Measurements from ENCODE around the gene KLHL25. TPM values are rescaled to one million over a fixed set of nuclear protein-coding genes. Genes with fewer than 3 reads are reported as not detected.

KLHL25 gene
- total and polyA plus RNA-seq, 2 of the 13 experiments (the other 11 are each of a cell fraction or from before 2014, with no cell fraction given) = 3.7 to 8.2 TPM

- H3K9me3 ChIP-seq (ENCODE audit: low read length) = no peaks in the 10 kb centered on the region
- TF ChIP-seq CREB1 (IDR thresholded peaks at IDR 0.05) (no peak), CREB1 (CRISPR knock-in tag; IDR thresholded peaks at IDR 0.05) (no peak), SMARCC2 (IDR thresholded peaks at IDR 0.05) (no peak), GFI1 (CRISPR knock-in tag; IDR thresholded peaks at IDR 0.05; ENCODE audit: borderline replicate concordance) (no peak), MEIS1 (CRISPR knock-in tag; IDR thresholded peaks at IDR 0.05; ENCODE audit: borderline replicate concordance) (no peak), ZNF343 (CRISPR knock-in tag; IDR thresholded peaks at IDR 0.05) (no peak), IRF2 (CRISPR knock-in tag; IDR thresholded peaks at IDR 0.05) (no peak), ZNF564 (CRISPR knock-in tag; IDR thresholded peaks at IDR 0.05) (no peak), ZFP36 (IDR thresholded peaks at IDR 0.05; ENCODE audit: borderline replicate concordance, low read depth, low read length, partially characterized antibody) (no peak), PHB2 (IDR thresholded peaks at IDR 0.05; ENCODE audit: partially characterized antibody) (no peak), HOXA3 (CRISPR knock-in tag; IDR thresholded peaks at IDR 0.05) (no peak)
- H3K4me1 ChIP-seq (ENCODE audit: insufficient read depth, low read length) = no peaks in the 10 kb centered on the region
- FAIRE-seq (no peak), DNase-seq (ENCODE audit: low spot score) (no peak), ATAC-seq (no peak)
- H2AFZ ChIP-seq (ENCODE audit: low read length) = no peak overlapping the region
- in situ Hi-C loops (cut with HindIII; ENCODE audit: extremely low pct_ligation_motif_present, low pct_unique_long_range_greater_than_20kb) = no loop called here
- intact Hi-C loops (cut with micrococcal nuclease; ENCODE audit: unreplicated experiment) = no loop called here
- no peaks in the 10 kb centered on the region for H3K79me2 ChIP-seq (ENCODE audit: insufficient read depth, low read length)
- no peak overlapping the region for H3K4me3 ChIP-seq (replicated peaks in 1 of 3; ENCODE audit: insufficient read depth in 1 of 3, low read depth in 2 of 3, low read length in 3 of 3)
- ChIA-PET POLR2A (no interaction called here), CTCF (ENCODE audit: low intra/inter-chr PET ratio, low total read pairs) (no interaction called here)
- no peaks in the 10 kb centered on the region for H4K20me1 ChIP-seq (ENCODE audit: insufficient read depth, low read length)
- no TSS peak for BruUV-seq (replicated peaks)
- no peak overlapping the region for H3K27ac ChIP-seq (ENCODE audit: extremely low read length, insufficient read depth, low read length)
- H3K9ac ChIP-seq (ENCODE audit: insufficient read depth, low read depth, low read length) = no peak overlapping the region
- H3K4me2 ChIP-seq (ENCODE audit: low read depth, low read length) = no peak overlapping the region
- no peaks in the 10 kb centered on the region for H3K27me3 ChIP-seq (ENCODE audit: control insufficient read depth in 1 of 2, insufficient read depth in 2 of 2, low read length in 2 of 2)
- no peaks in the 10 kb centered on the region for H3K36me3 ChIP-seq (replicated peaks in 1 of 2; ENCODE audit: control insufficient read depth in 1 of 2, insufficient read depth in 2 of 2, low read length in 2 of 2)
Observed at GRCh38 chr15:85813234-85813633, 18.5 kb upstream of the KLHL25 start.

- Histone ChIP-seq H2AFZ (ENCODE audit: low read length) (no peak overlapping the region), H4K20me1 (ENCODE audit: insufficient read depth, low read length) (no peaks in the 10 kb centered on the region), H3K4me3 (replicated peaks in 1 of 3; ENCODE audit: insufficient read depth in 1 of 3, low read depth in 2 of 3, low read length in 3 of 3) (no peak overlapping the region), H3K79me2 (ENCODE audit: insufficient read depth, low read length) (no peaks in the 10 kb centered on the region), H3K9ac (ENCODE audit: insufficient read depth, low read depth, low read length) (no peak overlapping the region), H3K4me2 (ENCODE audit: low read depth, low read length) (peak overlapping the region; percentile 18; the same call in 1 of the 2 replicates), H3K27ac (ENCODE audit: extremely low read length, insufficient read depth, low read length) (no peak overlapping the region), H3K9me3 (ENCODE audit: low read length) (no peaks in the 10 kb centered on the region), H3K36me3 (replicated peaks in 1 of 2; ENCODE audit: control insufficient read depth in 1 of 2, insufficient read depth in 2 of 2, low read length in 2 of 2) (no peaks in the 10 kb centered on the region), H3K4me1 (ENCODE audit: insufficient read depth, low read length) (no peaks in the 10 kb centered on the region), H3K27me3 (ENCODE audit: control insufficient read depth in 1 of 2, insufficient read depth in 2 of 2, low read length in 2 of 2) (no peaks in the 10 kb centered on the region; a peak in 1 of 5 replicates)
- ChIA-PET POLR2A (no interaction called here), CTCF (ENCODE audit: low intra/inter-chr PET ratio, low total read pairs) (no interaction called here)
- WGBS (ENCODE audit: low lambda C conversion rate) = 39% methylated on average over 3 of the region's 3 CpGs
- no peak for TF ChIP-seq ZNF225 (CRISPR knock-in tag; IDR thresholded peaks at IDR 0.05)
- TF ChIP-seq ZNF564 (CRISPR knock-in tag; IDR thresholded peaks at IDR 0.05) = no peak
- no peak for TF ChIP-seq ZNF296 (CRISPR knock-in tag; conservative IDR thresholded peaks at IDR 0.05)
- ATAC-seq (peak; percentile 51; the same call in 2 of the 3 replicates), FAIRE-seq (no peak), DNase-seq (ENCODE audit: low spot score) (no peak)
- no TSS peak for BruUV-seq (replicated peaks)
- intact Hi-C loops (cut with micrococcal nuclease; ENCODE audit: unreplicated experiment) = no loop called here
- in situ Hi-C loops (cut with HindIII; ENCODE audit: extremely low pct_ligation_motif_present, low pct_unique_long_range_greater_than_20kb) = no loop called here
Observed at GRCh38 chr15:85810075-85810474, 15.3 kb upstream of the KLHL25 start.

Measured in HepG2 (cell line).